ENCODE results near the gene ADAM12.

- TF ChIP-seq HDGF (IDR thresholded peaks at IDR 0.05; ENCODE audit: borderline replicate concordance) (no peak), BHLHE40 (IDR thresholded peaks at IDR 0.05; ENCODE audit: borderline replicate concordance) (no peak), SUZ12 (IDR thresholded peaks at IDR 0.05) (no peak)
Measured at GRCh38 chr10:126066456-126066855, 321.8 kb downstream of the ADAM12 start.
